Measurements from ENCODE around the gene BMP6.

Gene BMP6

GRCh38 chr6:7776509-7776908 lies 50.6 kb downstream of the BMP6 start:
- TF ChIP-seq, protein P1, sequence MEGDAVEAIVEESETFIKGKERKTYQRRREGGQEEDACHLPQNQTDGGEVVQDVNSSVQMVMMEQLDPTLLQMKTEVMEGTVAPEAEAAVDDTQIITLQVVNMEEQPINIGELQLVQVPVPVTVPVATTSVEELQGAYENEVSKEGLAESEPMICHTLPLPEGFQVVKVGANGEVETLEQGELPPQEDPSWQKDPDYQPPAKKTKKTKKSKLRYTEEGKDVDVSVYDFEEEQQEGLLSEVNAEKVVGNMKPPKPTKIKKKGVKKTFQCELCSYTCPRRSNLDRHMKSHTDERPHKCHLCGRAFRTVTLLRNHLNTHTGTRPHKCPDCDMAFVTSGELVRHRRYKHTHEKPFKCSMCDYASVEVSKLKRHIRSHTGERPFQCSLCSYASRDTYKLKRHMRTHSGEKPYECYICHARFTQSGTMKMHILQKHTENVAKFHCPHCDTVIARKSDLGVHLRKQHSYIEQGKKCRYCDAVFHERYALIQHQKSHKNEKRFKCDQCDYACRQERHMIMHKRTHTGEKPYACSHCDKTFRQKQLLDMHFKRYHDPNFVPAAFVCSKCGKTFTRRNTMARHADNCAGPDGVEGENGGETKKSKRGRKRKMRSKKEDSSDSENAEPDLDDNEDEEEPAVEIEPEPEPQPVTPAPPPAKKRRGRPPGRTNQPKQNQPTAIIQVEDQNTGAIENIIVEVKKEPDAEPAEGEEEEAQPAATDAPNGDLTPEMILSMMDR (IDR thresholded peaks at IDR 0.05; ENCODE audit: low read depth, low read length), result no peak
- DNase-seq (ENCODE audit: extremely low read depth, low read depth), result no peak

GRCh38 chr6:7777074-7777473 lies 51.2 kb downstream of the BMP6 start:
- no peak for DNase-seq (ENCODE audit: extremely low read depth, low read depth)
- TF ChIP-seq, protein P1 (IDR thresholded peaks at IDR 0.05; ENCODE audit: low read depth, low read length), result no peak

DNA sequence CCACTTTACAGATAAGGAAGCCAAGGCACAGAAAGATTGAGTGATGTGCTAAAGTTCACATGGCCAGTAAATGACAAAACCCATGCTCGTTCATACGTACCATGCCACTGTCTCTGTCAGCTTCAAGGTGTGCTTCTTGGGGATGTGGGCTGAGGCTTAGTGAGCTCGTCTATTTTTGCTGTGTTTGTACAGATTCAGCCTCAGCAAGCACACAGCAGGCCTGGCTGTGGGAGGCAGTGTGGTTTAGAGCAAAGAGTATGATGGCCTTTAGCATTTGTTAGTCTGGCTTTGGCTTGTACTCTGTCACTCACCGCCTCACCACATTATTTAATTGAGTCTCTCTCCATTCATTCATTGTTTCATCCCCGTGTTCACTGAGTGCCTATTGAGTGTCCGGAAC lies 55.3 kb downstream of the BMP6 start:
- no peak for DNase-seq (ENCODE audit: extremely low read depth, low read depth)

GRCh38 chr6:7784248-7784647 lies 58.3 kb downstream of the BMP6 start:
- TF ChIP-seq, protein P1 (IDR thresholded peaks at IDR 0.05; ENCODE audit: low read depth, low read length), result no peak
- DNase-seq (ENCODE audit: extremely low read depth, low read depth), result no peak

More for the DNA sequence above, 55.3 kb downstream of the BMP6 start:
- TF ChIP-seq, protein P1 (IDR thresholded peaks at IDR 0.05; ENCODE audit: low read depth, low read length), result no peak

GRCh38 chr6:7784706-7785105 lies 58.8 kb downstream of the BMP6 start:
- TF ChIP-seq, protein P1 (IDR thresholded peaks at IDR 0.05; ENCODE audit: low read depth, low read length), result no peak
- DNase-seq (ENCODE audit: extremely low read depth, low read depth), result no peak

GRCh38 chr6:7785243-7786035 lies 59.5 kb downstream of the BMP6 start:
- DNase-seq (ENCODE audit: extremely low read depth, low read depth), result no peak
- TF ChIP-seq, protein P1 (IDR thresholded peaks at IDR 0.05; ENCODE audit: low read depth, low read length), result no peak

DNA sequence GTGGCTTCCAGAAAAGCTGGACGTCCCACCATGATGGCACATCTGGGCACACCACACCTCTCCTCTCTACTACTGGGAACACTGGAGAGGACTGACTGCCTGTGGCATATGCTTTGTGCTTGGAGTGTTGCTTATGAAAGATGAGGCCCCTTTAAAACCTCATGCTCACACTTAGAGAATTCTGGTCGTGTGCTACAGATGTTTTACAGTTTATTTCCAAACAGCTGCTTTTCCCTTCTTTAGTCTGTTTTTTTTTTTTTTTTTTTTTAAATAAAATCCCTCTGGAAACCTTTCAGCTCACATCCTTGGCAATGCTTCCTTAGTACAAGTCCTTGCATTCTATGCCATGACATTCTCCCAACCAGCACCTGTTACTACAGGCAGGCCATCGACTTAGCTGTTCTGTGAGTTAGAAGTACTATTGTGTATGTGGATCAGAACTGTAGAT lies 60.3 kb downstream of the BMP6 start:
- TF ChIP-seq, protein P1 (IDR thresholded peaks at IDR 0.05; ENCODE audit: low read depth, low read length), result no peak
- DNase-seq (ENCODE audit: extremely low read depth, low read depth), result no peak

All from AG09319 (cell line).